Ovary (tissue), 9 donors: ENCODE measurements around the gene MGAT4C. TPM values are rescaled to one million over a fixed set of nuclear protein-coding genes. Genes with fewer than 3 reads are reported as not detected.

Experiments
- DNase-seq, 5 donors: peaks; one replicate each; pipeline ENCODE4 v3.0.0-alpha.2; 2019 to 2020
- H3K27ac ChIP-seq, 2 donors: fragments of 200-600 bp; one replicate each; pipeline versions ENCODE4 v1.5.1 to v1.8.0; 2019 to 2022
- H3K27me3 ChIP-seq: fragments of 200-600 bp; one replicate; pipeline ENCODE4 v1.8.0; 2022
- H3K36me3 ChIP-seq: fragments of 200-600 bp; sonication (generic); one replicate; pipeline ENCODE4 v1.5.1; 2019
- H3K4me1 ChIP-seq: one replicate; pipeline ENCODE4 v1.8.1; 2013; ENCODE audit warnings: mild to moderate bottlenecking, moderate library complexity; ENCODE audit not compliant: insufficient read depth
- H3K4me3 ChIP-seq: fragments of 200-600 bp; sonication (generic); one replicate; pipeline ENCODE4 v1.5.1; 2017
- H3K9me3 ChIP-seq, 2 donors: fragments of 200-600 bp in 1 of 2; sonication (generic) in 1 of 2; one replicate each; pipeline versions ENCODE4 v1.5.1 to v1.8.1; 2013 to 2019; ENCODE audit warnings: mild to moderate bottlenecking in 1 of 2, moderate library complexity in 1 of 2
- CTCF ChIP-seq, 3 donors: fragments of 450-650 bp in 2 of 3; fragments of 200-600 bp in 1 of 3; IDR thresholded peaks; one replicate each; pipeline versions ENCODE4 v1.5.1 to v1.8.0; 2016 to 2022; ENCODE audit warnings: antibody characterized with exemption in 3 of 3, mild to moderate bottlenecking in 1 of 3
- EP300 ChIP-seq: sonication (generic); formaldehyde crosslinking; IDR thresholded peaks from one replicate; pipeline ENCODE4 v1.6.1; 2017; ENCODE audit warnings: antibody characterized with exemption
- POLR2A ChIP-seq: fragments of 450-650 bp; IDR thresholded peaks from one replicate; pipeline ENCODE4 v1.6.1; 2017; ENCODE audit warnings: antibody characterized with exemption, mild to moderate bottlenecking, moderate library complexity
- WGBS, 3 donors: extraction: QIAGEN DNeasy Blood & Tissue Kit in 1 of 3; methylation state at CpG; one replicate each; pipeline versions ENCODE4 v1.1.5 to v1.1.7; 2013 to 2017; 5-methylcytosine and 5-hydroxymethylcytosine counted together
- intact Hi-C, 4 donors: fragments of 100-400 bp; cut with DNase I; formaldehyde crosslinking; loops; one replicate each; pipeline versions ENCODE4 v1.11.0 to v1.15.1; 2022 to 2023
- polyA plus RNA-seq, 2 donors: library from polyadenylated mRNA; stranded (reverse); fragments of 200-250 nt in 1 of 2; fragments of 350-450 nt in 1 of 2; fragmentation: Illumina TruSeq in 1 of 2; extraction: RNeasy Lipid Tissue Mini Kit (QIAGEN cat#74804) in 1 of 2; gene quantifications; one replicate each; pipeline ENCODE4 v1.2.3, GENCODE V29; 2013 to 2014
- total RNA-seq, 7 donors: library from RNA; depleted of rRNA in 2 of 7; stranded (reverse); fragments of >200 nt in 2 of 7; fragmentation: NEBNext Ultra II Directional in 3 of 7; extraction: Animal tissue kit (Norgen Biotek cat#: 25700) in 3 of 7; gene quantifications; one replicate each; pipeline versions ENCODE4 v1.1.0 to v1.2.4, GENCODE V29; 2016 to 2023
- donor health status: DM: no; HTN: no; CAD: no; lungs with moderate emphysema.
- donor health status: DM: no; HTN: no; CAD: no.
- donor health status: Bipolar disorder and iron deficiency.
- donor health status: DM: yes; HTN: yes; CAD: no.
- donor health status: DM: no; HTN: no; CAD: no.
- donor health status: DM: yes; HTN: yes; CAD: no.

MGAT4C gene
- total and polyA plus RNA-seq, 9 donors, result under 0.01 to 0.32 (median 0.05) TPM; not detected in 2

- no peak for DNase-seq
- WGBS, 3 donors, result 89 to 95% (median 94%) methylated on average over 2 of the region's 2 CpGs
- Histone ChIP-seq H3K27ac (no peak overlapping the region), H3K4me1 (no peaks in the 10 kb centered on the region), H3K4me3 (no peak overlapping the region), H3K27me3 (no peaks in the 10 kb centered on the region), H3K36me3 (no peaks in the 10 kb centered on the region), H3K9me3 (no peaks in the 10 kb centered on the region)
- TF ChIP-seq CTCF (IDR thresholded peaks at IDR 0.05) (no peak), POLR2A (no peak), EP300 (no peak)
- intact Hi-C loops, result no loop called here
These were observed 258.1 kb downstream of the MGAT4C start for GRCh38 chr12:85998074-85998473.

- Histone ChIP-seq H3K27ac (no peak overlapping the region), H3K4me1 (no peaks in the 10 kb centered on the region), H3K9me3 (no peaks in the 10 kb centered on the region), H3K36me3 (no peaks in the 10 kb centered on the region), H3K27me3 (no peaks in the 10 kb centered on the region), H3K4me3 (no peak overlapping the region)
- intact Hi-C loops, result no loop called here
- 62 to 72% (median 63%) methylated on average over 3 of the region's 3 CpGs for WGBS, 3 donors
- TF ChIP-seq CTCF (IDR thresholded peaks at IDR 0.05) (no peak), EP300 (no peak), POLR2A (no peak)
- DNase-seq, result no peak
These were observed 259.9 kb downstream of the MGAT4C start for GRCh38 chr12:85996280-85996679.

- Histone ChIP-seq H3K4me1 (no peaks in the 10 kb centered on the region), H3K27ac (no peak overlapping the region), H3K36me3 (no peaks in the 10 kb centered on the region), H3K4me3 (no peak overlapping the region), H3K9me3 (no peaks in the 10 kb centered on the region), H3K27me3 (no peaks in the 10 kb centered on the region)
- WGBS, 3 donors, result 90 to 92% (median 91%) methylated on average over 4 of the region's 4 CpGs
- intact Hi-C loops, result no loop called here
- TF ChIP-seq EP300, result no peak
- no peak for TF ChIP-seq POLR2A
- no peak for TF ChIP-seq CTCF (IDR thresholded peaks at IDR 0.05)
- DNase-seq, result no peak
These were observed 262.4 kb downstream of the MGAT4C start for GRCh38 chr12:85993746-85994145.

GRCh38 chr12:85985996-85986395, 270.2 kb downstream of the MGAT4C start:
- no peak overlapping the region for H3K27ac ChIP-seq
- no peak for TF ChIP-seq POLR2A
- no peak for TF ChIP-seq CTCF (IDR thresholded peaks at IDR 0.05)
- TF ChIP-seq EP300, result no peak
- no peaks in the 10 kb centered on the region for H3K27me3 ChIP-seq
- DNase-seq, result no peak
- intact Hi-C loops, result no loop called here
- no peaks in the 10 kb centered on the region for H3K36me3 ChIP-seq
- no peaks in the 10 kb centered on the region for H3K4me1 ChIP-seq
- no peak overlapping the region for H3K4me3 ChIP-seq
- H3K9me3 ChIP-seq, result no peaks in the 10 kb centered on the region

GRCh38 chr12:85983601-85984000, 272.6 kb downstream of the MGAT4C start:
- no peak for DNase-seq
- TF ChIP-seq POLR2A, result no peak
- no peak for TF ChIP-seq EP300
- no peak for TF ChIP-seq CTCF (IDR thresholded peaks at IDR 0.05)
- no peaks in the 10 kb centered on the region for H3K27me3 ChIP-seq
- H3K9me3 ChIP-seq, result no peaks in the 10 kb centered on the region
- H3K27ac ChIP-seq, result no peak overlapping the region
- WGBS, 3 donors, result 79 to 91% (median 86%) methylated on average over 5 of the region's 5 CpGs
- intact Hi-C loops, result no loop called here
- no peaks in the 10 kb centered on the region for H3K4me1 ChIP-seq
- H3K4me3 ChIP-seq, result no peak overlapping the region
- H3K36me3 ChIP-seq, result no peaks in the 10 kb centered on the region
